Activated T-helper 2 cell treated with anti-CD3 and anti-CD28 coated beads, Interferon-gamma antibody, Interleukin-2, Interleukin-4, amounts not matched to agents 10 μg/mL and 5 μg/mL and 100 μg/mL, durations not matched to agents 14 hours and 24 hours and 36 hours (primary cell): ENCODE measurements around the gene CTF1. TPM values are rescaled to one million over a fixed set of nuclear protein-coding genes. Genes with fewer than 3 reads are reported as not detected.

Experiments used
- DNase-seq: peaks from one replicate; pipeline ENCODE4 v3.0.0; 2021; ENCODE audit warnings: low spot score
- H3K27ac Mint-ChIP-seq: one replicate; pipeline ENCODE4 v1.8.0; 2021; ENCODE audit warnings: mixed read lengths
- H3K27me3 Mint-ChIP-seq: one replicate; pipeline ENCODE4 v1.8.0; 2021; ENCODE audit warnings: low read depth, mixed read lengths
- H3K36me3 Mint-ChIP-seq: one replicate; pipeline ENCODE4 v1.8.0; 2021; ENCODE audit warnings: low read depth, mixed read lengths
- H3K4me1 Mint-ChIP-seq: one replicate; pipeline ENCODE4 v1.8.0; 2021; ENCODE audit warnings: low read depth, mixed read lengths
- H3K4me3 Mint-ChIP-seq: one replicate; pipeline ENCODE4 v1.8.0; 2021; ENCODE audit warnings: low read depth, mild to moderate bottlenecking, moderate library complexity, mixed read lengths
- H3K9me3 Mint-ChIP-seq: one replicate; pipeline ENCODE4 v1.8.0; 2021; ENCODE audit warnings: mixed read lengths
- intact Hi-C: fragments of 100-400 bp; cut with micrococcal nuclease; formaldehyde crosslinking; loops from one replicate; pipeline ENCODE4 v1.15.1; 2023
- total RNA-seq: library from RNA; stranded (reverse); gene quantifications from 2 replicates; pipeline ENCODE4 v1.2.3, GENCODE V29; 2022

CTF1 gene
- total RNA-seq, 1 donor from 2014 or later: 0.21 TPM

DNA sequence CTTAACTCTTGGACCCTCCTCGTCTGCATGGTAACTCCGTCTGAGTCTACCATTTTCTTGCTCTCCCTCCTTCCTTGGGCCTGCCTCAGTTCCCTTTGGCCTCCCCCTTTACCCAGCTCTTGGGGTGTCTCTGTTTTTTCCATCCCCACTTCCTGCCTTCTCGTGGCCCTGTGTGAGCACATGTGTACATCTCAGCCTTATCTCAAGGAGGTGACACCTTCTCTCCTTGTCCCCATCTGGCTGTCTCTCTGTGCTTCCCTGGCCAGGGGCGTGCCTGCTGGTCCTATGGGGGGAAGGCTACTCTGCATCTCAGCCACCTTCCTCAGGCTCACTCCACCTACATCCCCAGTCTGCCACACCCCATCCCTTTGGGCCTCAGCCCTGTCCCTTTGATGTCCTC, 6.6 kb downstream of the CTF1 start:
- H3K27ac Mint-ChIP-seq: peak overlapping the region; percentile 100
- H3K9me3 Mint-ChIP-seq: peaks cover 4% of the 10 kb centered on the region
- peak overlapping the region; percentile 96 for H3K4me3 Mint-ChIP-seq
- H3K27me3 Mint-ChIP-seq: peaks cover 2% of the 10 kb centered on the region
- H3K4me1 Mint-ChIP-seq: peaks cover 32% of the 10 kb centered on the region
- DNase-seq: no peak
- H3K36me3 Mint-ChIP-seq: peaks cover 7% of the 10 kb centered on the region
- intact Hi-C loops: loop anchor here (2.0 kb wide), 1 partner anchor 28 kb away; no protein-coding TSS in a partner anchor

DNA sequence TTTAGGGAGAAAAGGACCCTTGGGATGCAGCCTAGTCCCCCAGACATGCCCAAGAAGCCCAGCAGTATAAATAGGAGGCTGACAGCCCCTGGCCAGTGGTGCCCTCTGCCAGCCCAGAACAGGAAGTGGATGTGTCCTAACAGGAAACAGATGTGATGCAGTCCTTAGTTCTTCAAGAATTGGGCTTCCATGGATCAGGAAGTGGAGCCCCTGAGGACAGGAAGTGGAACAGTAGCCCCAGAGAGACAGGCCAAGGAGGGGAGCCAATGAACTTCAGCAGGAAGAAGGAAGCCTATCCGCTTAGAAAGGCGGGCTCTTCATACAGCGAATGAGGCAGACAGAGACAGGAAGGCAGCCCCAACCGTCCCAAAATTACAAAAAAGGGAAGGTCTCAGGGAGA, 7.2 kb downstream of the CTF1 start:
- Mint-ChIP-seq H3K27me3 (peaks cover 2% of the 10 kb centered on the region), H3K27ac (peak overlapping the region; percentile 86), H3K9me3 (peaks cover 4% of the 10 kb centered on the region), H3K36me3 (peaks cover 7% of the 10 kb centered on the region), H3K4me1 (peaks cover 32% of the 10 kb centered on the region), H3K4me3 (no peak overlapping the region)
- DNase-seq: no peak
- intact Hi-C loops: loop anchor here (2.0 kb wide), 1 partner anchor 29 kb away; no protein-coding TSS in a partner anchor

DNA sequence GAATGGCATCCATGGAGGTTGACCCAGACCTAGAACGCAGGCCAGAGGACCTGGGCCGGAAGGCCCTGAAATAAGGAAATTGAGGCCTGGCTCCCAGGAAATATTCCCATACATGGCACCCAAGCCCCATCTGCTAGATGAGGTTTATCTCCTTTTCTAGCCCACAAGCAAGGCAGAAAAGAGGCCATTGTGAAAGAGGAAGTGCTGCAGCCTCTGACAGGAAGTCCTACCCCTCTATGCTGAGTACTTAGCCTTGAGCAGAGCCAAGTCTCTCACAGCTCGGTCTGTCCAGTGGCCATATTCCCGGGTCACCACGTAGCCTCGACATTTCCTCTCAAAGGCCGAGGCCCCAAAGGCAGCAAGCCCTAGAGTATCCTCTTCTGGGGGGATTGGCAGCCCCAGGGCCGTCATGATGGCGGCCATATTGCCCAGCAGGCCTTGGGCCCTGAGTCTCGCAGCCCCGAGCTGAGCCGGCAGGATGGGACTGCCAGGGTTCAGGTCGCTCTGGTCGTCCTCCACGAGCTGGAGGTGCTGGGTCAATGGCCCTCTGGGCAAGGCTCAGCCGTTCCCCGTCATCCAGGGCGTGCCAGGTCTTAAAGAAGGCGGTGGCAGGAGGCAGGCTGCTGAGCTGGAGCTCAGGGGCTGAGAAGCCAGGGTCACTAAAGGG, 7.8 kb downstream of the CTF1 start:
- intact Hi-C loops: no loop called here
- Mint-ChIP-seq H3K27me3 (peaks cover 5% of the 10 kb centered on the region), H3K4me1 (peaks cover 32% of the 10 kb centered on the region), H3K9me3 (peaks cover 4% of the 10 kb centered on the region), H3K27ac (peak overlapping the region; percentile 86), H3K36me3 (peaks cover 7% of the 10 kb centered on the region), H3K4me3 (no peak overlapping the region)
- DNase-seq: no peak

- intact Hi-C loops: no loop called here
- DNase-seq: no peak
- Mint-ChIP-seq H3K4me1 (peaks cover 17% of the 10 kb centered on the region), H3K36me3 (peaks cover 7% of the 10 kb centered on the region), H3K27me3 (peaks cover 5% of the 10 kb centered on the region), H3K9me3 (peaks cover 4% of the 10 kb centered on the region), H3K4me3 (no peak overlapping the region), H3K27ac (no peak overlapping the region)
Observed at GRCh38 chr16:30907064-30907463, 10.7 kb downstream of the CTF1 start.

DNA sequence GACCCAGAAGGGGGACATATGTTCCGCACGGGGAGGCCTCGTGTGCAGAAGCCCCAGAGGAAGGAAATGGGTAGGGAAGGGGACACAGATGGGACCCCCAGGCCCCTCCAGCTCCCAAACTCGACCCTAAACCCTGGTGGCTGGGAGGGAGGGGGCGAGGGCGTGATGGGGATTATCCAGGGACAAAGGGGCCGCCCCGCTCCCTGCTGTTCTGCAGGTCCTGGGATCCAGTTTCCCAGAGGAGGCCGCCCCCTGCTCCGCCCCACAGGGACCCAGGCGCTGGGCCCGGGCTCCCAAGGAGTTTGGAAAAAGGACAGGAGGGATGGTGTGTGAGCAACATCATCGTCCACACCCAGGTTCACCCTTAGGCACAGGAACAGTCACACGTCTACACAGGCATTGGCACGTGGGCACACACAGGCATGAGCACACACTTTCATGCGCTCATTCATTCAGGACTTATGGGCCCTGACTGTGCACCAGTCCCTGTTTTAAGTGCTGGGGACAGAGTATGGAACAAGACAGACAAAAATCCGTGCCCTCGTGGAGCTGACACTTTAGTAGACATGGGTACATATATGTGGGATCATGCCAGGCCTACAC, 14.1 kb downstream of the CTF1 start:
- H3K27ac Mint-ChIP-seq: no peak overlapping the region
- H3K9me3 Mint-ChIP-seq: no peaks in the 10 kb centered on the region
- H3K27me3 Mint-ChIP-seq: peaks cover 5% of the 10 kb centered on the region
- intact Hi-C loops: no loop called here
- H3K36me3 Mint-ChIP-seq: no peaks in the 10 kb centered on the region
- DNase-seq: no peak
- no peak overlapping the region for H3K4me3 Mint-ChIP-seq
- H3K4me1 Mint-ChIP-seq: peaks cover 4% of the 10 kb centered on the region

DNA sequence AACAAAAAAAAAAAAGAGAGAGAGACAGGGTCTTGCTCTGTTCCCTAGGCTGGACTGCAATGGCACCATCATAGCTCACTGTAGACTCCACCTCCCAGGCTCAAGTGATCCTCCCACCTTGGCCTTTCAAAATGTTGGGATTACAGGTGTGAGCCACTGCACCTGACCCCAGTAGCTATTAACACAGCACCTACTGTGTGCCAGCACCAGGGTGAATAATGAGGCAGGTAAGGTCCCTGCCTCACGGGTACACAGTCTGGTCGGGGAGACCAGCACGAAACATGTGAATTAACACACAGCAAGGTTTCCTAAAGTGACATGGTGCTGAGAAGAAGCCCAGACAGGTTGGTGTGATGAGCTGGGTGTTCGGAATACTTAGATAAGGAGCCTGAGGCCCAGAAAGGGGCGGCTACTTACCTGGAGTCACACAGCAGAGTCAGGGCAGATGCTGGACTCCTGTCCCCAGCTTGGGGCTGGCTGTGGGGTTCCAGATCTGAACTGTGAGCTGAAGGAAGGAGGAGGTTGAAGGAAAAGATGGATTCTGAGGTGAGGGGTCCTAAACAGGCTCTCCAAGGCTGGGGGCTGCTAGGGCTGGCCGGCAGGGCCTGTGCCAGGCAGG, 16.5 kb downstream of the CTF1 start:
- Mint-ChIP-seq H3K27ac (no peak overlapping the region), H3K4me3 (no peak overlapping the region), H3K36me3 (no peaks in the 10 kb centered on the region), H3K9me3 (no peaks in the 10 kb centered on the region), H3K27me3 (peaks cover 3% of the 10 kb centered on the region), H3K4me1 (peaks cover under 1% of the 10 kb centered on the region)
- intact Hi-C loops: no loop called here
- no peak for DNase-seq

GRCh38 chr16:30914830-30915229, 18.4 kb downstream of the CTF1 start:
- H3K27ac Mint-ChIP-seq: no peak overlapping the region
- H3K27me3 Mint-ChIP-seq: no peaks in the 10 kb centered on the region
- no peaks in the 10 kb centered on the region for H3K4me1 Mint-ChIP-seq
- no peaks in the 10 kb centered on the region for H3K36me3 Mint-ChIP-seq
- no peaks in the 10 kb centered on the region for H3K9me3 Mint-ChIP-seq
- H3K4me3 Mint-ChIP-seq: no peak overlapping the region
- DNase-seq: no peak
- intact Hi-C loops: no loop called here

GRCh38 chr16:30918614-30919013, 22.2 kb downstream of the CTF1 start:
- H3K4me3 Mint-ChIP-seq: no peak overlapping the region
- intact Hi-C loops: no loop called here
- H3K27me3 Mint-ChIP-seq: no peaks in the 10 kb centered on the region
- DNase-seq: no peak
- H3K36me3 Mint-ChIP-seq: no peaks in the 10 kb centered on the region
- no peak overlapping the region for H3K27ac Mint-ChIP-seq
- H3K4me1 Mint-ChIP-seq: peaks cover 9% of the 10 kb centered on the region
- no peaks in the 10 kb centered on the region for H3K9me3 Mint-ChIP-seq

- Mint-ChIP-seq H3K36me3 (peaks cover under 1% of the 10 kb centered on the region), H3K4me3 (peak overlapping the region; percentile 99), H3K4me1 (peaks cover 15% of the 10 kb centered on the region), H3K27ac (no peak overlapping the region), H3K27me3 (no peaks in the 10 kb centered on the region), H3K9me3 (no peaks in the 10 kb centered on the region)
- no peak for DNase-seq
- intact Hi-C loops: loop anchor here (1.0 kb wide), 1 partner anchor 77 kb away; no protein-coding TSS in a partner anchor
Observed at GRCh38 chr16:30920891-30921290, 24.5 kb downstream of the CTF1 start.

DNA sequence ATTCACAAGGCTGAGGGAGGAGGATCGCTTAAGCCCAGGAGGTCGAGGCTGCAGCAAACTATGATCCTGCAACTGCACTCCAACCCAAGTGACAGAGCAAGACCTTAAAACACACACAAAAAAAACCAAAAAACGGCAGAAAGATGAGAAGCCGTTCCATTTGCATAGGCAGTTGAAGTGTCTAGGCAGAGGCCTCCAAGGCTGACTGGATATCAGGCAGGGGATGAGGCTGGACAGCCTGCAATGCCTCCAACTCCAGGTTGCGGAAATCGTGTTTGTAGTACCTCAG, 25.0 kb downstream of the CTF1 start:
- peaks cover 6% of the 10 kb centered on the region for H3K36me3 Mint-ChIP-seq
- no peaks in the 10 kb centered on the region for H3K27me3 Mint-ChIP-seq
- peak overlapping the region; percentile 99 for H3K4me3 Mint-ChIP-seq
- H3K9me3 Mint-ChIP-seq: no peaks in the 10 kb centered on the region
- peaks cover 19% of the 10 kb centered on the region for H3K4me1 Mint-ChIP-seq
- no peak for DNase-seq
- intact Hi-C loops: loop anchor here (1.0 kb wide), 1 partner anchor 77 kb away; no protein-coding TSS in a partner anchor
- peak overlapping the region; percentile 100 for H3K27ac Mint-ChIP-seq

- Mint-ChIP-seq H3K27ac (peak overlapping the region; percentile 100), H3K9me3 (no peaks in the 10 kb centered on the region), H3K4me1 (peaks cover 19% of the 10 kb centered on the region), H3K27me3 (no peaks in the 10 kb centered on the region), H3K36me3 (peaks cover 6% of the 10 kb centered on the region), H3K4me3 (peak overlapping the region; percentile 99)
- intact Hi-C loops: loop anchor here (1.0 kb wide), 8 partner anchors 20 to 537 kb away; partner anchors contain the start of genes ARMC5, FBRS, ZNF646 and ZNF668
- DNase-seq: peak; percentile 80
Observed at GRCh38 chr16:30921748-30922419, 25.5 kb downstream of the CTF1 start.

- DNase-seq: peak; percentile 100
- H3K9me3 Mint-ChIP-seq: no peaks in the 10 kb centered on the region
- peaks cover 19% of the 10 kb centered on the region for H3K4me1 Mint-ChIP-seq
- H3K4me3 Mint-ChIP-seq: peak overlapping the region; percentile 99
- H3K27ac Mint-ChIP-seq: peak overlapping the region; percentile 100
- peaks cover 6% of the 10 kb centered on the region for H3K36me3 Mint-ChIP-seq
- intact Hi-C loops: loop anchor here (1.0 kb wide), 7 partner anchors 20 to 537 kb away; partner anchors contain the start of genes ARMC5, FBRS, ZNF646 and ZNF668
- H3K27me3 Mint-ChIP-seq: no peaks in the 10 kb centered on the region
Observed at GRCh38 chr16:30922420-30922959, 26.1 kb downstream of the CTF1 start.
